Muscle of arm (tissue), 12 donors: ENCODE results near the gene NSMF. TPM values are rescaled to one million over a fixed set of nuclear protein-coding genes. Genes with fewer than 3 reads are reported as not detected.

Experiments used
- DNase-seq: peaks from one replicate; pipeline ENCODE4 v3.0.0-alpha.2; 2013
- polyA plus RNA-seq, 12 donors: library from polyadenylated mRNA; unstranded; fragments of 120-200 nt; gene quantifications; one replicate each; pipeline ENCODE4 v1.2.1, GENCODE V29; 2013; ENCODE audit not compliant: insufficient read length in 12 of 12

The NSMF gene
- polyA plus RNA-seq, 12 donors = 13.4 to 40.8 (median 17.9) TPM; not detected in 1

DNA sequence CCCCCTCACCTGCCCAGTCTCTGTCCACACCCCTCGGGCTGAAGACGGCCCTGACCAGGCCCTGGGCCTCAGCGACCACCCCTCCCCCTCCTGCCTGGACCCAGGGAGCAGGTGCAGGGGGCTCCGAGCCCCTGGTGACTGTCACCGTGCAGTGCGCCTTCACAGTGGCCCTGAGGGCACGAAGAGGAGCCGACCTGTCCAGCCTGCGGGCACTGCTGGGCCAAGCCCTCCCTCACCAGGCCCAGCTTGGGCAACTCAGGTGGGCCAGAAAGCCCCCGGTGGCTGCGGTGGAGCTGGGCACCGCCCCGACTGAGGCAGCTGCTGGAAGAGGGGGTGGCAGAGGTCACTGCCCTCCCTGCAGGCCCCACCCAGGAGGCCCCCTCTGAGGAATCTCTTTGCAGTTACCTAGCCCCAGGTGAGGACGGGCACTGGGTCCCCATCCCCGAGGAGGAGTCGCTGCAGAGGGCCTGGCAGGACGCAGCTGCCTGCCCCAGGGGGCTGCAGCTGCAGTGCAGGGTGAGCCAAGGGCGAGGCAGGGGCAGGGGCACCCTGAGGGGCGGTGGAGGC is 25.7 kb downstream of the NSMF start:
- no peak for DNase-seq

- no peak for DNase-seq
Measured at GRCh38 chr9:137432687-137433348, 26.3 kb downstream of the NSMF start.

DNA sequence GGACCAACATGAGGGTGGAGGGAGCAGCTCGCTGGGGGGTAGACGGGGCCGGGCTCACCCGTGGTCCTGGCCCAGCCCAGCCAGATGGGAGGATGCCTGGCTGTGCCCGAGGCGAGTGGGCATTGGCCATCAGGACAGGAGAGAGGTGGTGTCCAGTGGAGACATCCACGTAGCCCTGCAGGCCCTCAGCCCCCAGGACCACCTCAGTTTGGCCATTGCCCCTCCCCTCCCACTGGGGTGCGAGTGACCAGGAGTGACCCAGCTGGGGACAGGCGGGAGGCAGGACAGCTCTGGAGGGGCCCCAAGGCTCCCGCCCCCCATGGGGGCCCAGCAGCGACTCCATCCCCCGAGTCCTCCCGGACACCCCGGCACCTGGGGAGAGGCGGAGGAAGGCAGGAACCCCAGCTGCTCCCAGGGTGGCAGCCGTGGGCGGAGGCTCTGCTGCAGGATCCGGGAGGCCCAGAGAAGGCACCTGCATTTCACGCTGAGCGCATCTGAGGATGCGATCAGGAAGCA is 27.7 kb downstream of the NSMF start:
- no peak for DNase-seq

GRCh38 chr9:137430723-137431415 is 28.3 kb downstream of the NSMF start:
- DNase-seq = no peak

DNA sequence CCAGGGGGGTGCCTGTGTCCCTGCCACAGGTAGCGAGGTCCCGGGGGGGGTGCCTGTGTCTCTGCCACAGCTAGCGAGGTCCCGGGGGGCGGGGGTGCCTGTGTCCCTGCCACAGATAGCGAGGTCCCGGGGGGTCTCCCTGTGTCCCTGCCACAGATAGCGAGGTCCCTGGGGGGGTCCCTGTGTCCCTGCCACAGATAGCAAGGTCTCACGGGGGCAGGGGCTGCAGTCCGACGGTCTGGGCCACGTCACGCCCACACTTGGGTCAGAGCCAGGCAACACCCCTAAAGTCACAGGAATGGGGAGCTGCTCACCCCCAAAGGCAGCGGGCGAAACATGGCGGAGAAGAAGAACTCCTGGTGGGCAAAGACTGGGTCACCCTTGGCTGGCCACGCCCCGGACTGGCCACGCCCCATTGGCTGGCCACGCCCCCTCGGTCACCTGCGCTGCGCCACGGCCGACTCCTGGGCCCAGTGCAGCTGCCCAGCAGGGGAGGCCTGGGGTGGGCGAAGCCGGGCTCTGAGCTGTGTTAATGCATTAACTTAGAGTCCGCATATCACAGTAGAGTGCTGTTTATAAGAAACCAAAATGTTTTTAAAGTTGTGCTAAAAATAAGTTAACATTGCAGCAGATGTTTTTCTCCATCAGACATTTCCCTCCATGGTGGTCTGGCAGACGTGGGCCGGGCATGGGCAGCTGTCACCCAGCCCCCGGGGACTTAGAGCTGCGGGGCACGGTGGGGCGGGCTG is 29.0 kb downstream of the NSMF start:
- DNase-seq = no peak

GRCh38 chr9:137429546-137429890 is 29.6 kb downstream of the NSMF start:
- no peak for DNase-seq

DNA sequence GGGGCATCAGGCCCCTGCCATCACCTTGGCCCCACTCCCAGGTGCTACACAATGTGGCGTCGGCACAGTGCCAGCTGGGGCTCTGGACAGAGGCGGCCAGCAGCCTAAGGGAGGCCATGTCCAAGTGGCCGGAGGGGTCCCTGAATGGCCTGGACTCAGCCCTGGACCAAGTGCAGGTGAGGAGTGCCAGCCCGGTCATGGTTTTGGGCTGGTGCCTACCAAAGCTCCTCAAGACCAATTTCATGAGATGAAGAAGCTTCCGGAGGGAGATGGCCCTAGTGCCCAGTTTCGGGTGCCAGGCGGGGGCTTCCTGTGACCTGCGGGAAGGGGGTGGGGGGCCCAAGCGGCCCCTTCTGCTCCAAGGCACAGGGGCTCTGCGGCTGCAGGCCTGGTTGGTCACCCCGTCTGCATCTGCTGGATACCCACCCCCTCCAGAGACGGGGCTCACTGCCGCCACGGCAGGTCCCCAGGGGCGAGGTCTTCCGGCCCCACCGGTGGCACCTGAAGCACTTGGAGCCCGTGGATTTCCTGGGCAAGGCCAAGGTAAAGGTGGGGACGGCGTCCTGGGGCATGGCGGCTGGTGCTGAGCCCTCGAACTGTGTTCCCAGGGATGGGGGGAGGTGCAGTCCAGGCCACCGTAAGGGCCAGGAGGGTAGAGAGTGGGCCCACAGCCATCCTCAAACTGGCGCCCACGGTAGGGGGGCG is 30.1 kb downstream of the NSMF start:
- DNase-seq = no peak

DNA sequence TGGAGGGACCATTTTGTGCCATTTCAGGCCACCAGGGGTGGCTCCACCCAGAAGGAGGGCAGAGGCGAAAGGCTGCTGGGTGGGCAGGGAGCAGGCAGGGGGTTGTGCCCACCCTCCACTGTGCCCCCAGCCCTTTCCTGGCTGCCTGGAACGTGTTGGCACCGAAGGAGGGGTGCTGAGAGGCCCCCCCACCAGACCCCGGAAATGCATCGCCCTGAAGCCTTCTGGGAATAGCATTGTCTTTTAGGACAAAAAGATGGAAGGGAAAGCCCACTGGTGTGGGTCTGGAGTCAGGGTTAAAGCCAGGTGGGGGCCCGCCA is 30.9 kb downstream of the NSMF start:
- no peak for DNase-seq

DNA sequence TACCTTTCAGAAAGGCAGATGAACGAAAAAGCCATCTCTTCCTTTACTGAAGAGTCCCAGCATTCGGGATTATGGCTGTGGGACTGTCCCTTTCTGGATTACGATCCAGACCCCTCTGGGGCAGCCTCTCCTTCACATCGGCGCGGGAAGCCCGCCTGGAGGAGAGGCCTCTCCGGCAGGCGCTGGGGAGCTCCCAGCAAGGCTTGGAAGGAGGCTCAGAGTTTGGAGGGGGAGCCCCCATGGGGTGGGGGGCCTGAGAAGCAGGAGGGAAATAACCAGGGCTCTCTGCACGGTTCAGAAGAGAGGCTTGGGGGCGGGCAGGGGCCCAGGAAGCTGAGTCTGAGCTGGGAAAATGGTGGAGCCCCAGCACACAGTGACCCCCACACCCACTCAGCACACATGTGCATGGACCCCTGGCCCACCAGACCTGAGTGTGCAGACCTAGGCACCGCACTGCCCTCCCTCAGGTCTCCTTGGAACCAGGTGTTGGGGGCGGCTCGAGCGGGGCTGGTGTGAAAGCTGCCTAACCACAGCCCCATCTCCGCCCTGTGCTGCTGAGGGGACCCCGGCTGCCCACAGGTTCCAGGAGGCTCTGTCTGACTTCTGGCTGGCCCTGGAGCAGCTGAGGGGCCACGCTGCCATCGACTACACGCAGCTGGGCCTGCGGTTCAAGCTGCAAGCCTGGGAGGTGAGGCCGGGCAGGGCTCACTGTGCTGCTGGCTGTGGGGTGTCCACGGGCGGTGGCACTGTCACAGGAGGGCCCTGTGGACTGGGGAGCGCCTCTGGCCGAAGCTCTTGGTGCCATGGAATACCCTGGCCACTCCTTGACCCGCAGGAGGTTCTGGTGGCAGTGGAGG is 31.5 kb downstream of the NSMF start:
- no peak for DNase-seq

DNA sequence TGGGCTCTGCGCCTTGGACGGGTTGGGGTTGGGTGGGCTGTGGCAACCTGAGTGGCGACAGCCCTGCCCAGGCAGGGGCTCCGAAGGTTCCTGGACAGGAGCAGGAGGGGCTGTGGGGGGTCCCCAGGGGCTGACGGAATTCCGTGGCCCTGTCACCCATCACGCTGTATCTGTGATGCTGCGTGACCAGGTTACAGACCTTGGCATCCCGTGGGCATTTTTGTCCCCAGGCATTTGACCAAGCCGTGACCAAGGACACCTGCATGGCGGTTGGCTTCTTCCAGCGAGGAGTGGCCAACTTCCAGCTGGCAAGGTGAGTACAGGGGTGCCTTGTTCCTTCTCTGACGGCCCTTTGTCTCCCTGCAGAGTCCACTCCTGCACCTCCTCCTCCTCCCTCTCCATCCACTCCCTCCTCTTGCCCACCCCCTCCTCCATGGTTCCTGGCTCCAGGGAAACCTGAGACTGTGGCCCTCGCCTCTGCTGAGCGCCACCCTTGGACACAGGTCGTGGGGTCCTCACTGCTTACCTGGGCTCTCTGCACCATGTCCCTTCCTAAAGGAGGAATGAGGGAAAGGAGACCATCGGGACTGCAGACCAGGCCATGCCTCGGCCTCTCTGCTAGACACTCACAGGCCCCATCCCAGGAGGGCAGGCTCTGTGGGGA is 33.0 kb downstream of the NSMF start:
- no peak for DNase-seq

- no peak for DNase-seq
Measured at GRCh38 chr9:137423514-137424291, 35.4 kb downstream of the NSMF start.

DNA sequence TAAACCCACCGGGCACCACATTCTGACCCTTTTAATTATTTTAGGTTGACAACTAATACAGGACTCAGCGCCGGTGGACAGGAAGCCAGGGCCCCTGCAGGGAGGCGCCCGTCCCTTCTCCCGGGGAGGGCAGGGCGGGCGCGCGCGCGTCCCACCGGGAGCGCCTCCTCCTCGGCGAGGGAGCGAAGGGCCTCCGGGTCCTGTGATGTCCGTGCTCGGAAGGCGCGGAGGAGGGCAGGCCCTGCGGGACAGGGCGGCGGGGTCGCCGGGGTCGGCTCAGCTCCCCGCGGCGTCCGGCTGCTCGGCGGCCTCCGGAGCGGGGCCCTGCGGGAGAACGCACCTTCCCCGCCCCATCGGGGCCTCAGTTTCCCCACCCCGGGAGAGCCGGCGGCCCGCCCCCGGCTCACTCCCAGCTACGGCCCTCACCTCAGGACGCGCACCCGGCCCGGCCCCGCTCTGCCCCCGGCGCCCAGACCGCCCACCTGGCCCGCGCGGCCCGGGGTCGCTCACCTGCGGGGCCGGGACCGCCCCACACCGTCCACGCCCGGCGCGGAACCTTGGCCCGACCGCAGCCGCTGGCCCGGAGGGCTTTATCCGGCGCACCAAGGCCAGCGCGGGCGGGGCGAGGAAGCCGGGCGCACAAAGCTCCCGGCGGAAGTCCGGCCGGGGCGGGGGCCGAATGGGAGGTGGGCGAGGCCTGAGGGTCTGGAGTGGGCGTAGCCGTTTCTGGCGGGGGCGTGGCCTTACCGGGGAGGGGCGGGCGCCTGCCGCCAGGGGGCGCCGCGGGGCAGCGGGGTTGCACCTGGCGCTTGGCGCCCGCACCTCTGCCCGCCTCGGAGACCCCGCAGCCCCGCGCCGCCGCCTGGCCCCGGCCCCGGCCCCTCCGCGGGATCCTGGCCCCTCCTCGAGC is 36.3 kb downstream of the NSMF start, which contains the start of the genes EXD3 and NOXA1:
TSS of gene EXD3 (minus strand) at position 559 of the 910 bp plus-strand sequence. CDS start 27,805 bp downstream, outside the sequence.
TSS of gene NOXA1 (plus strand) at position 790 of the 910 bp plus-strand sequence. CDS start 137 bp downstream, outside the sequence.
- DNase-seq = peak; percentile 86

- no peak for DNase-seq
Measured at GRCh38 chr9:137421838-137422603, 37.1 kb downstream of the NSMF start.

DNA sequence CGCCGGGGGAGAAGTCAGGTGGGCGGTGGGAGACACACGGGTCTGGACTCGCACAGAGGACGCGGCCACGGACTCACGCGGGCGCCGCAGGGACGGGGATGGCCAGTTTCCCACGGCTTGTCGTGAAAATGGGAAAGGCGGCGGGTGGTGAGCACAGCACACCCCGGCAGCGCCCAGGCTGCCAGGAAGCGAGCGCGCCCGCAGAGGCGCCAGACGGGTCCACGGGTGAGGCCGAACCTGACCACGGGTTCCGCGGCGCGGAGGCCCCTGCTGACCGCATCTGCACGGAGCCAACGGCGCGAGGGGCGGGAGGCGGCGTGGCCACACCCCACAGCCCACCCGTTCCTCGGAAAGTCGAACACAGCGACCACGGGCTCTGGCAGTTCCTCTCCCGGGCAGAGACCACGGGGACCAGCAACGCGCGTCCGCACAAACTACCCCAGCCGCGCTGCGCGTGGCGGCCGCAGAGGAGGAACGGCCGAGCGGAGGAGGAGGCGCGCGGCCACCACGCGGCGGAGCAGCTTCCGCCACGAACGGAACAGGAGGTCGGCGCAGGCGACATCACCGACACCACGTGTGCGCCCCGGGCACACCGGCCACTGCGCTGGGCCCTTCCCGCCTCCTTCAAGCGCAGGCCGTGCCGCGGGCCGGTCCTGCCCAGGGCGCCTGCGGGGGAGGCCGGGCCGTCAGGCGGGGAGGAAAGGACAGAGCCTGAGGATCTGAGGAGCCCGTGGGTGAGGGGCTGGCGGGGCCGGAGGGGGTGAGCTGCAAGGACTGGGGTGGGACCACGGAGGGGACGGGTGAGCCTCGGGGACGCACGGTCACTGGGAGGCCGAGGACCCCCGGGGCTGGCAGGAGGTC is 41.7 kb downstream of the NSMF start:
- DNase-seq = no peak

- no peak for DNase-seq
Measured at GRCh38 chr9:137416563-137417151, 42.5 kb downstream of the NSMF start.

- no peak for DNase-seq
Measured at GRCh38 chr9:137416006-137416562, 43.0 kb downstream of the NSMF start.
